GM21447 (cell line): ENCODE data around the gene FRAT1.

Experiments
- ATAC-seq: cut with Tn5 transposase; IDR thresholded peaks from one replicate; pipeline ENCODE4 v1.9.1; 2021; ENCODE audit not compliant: unreplicated experiment

The FRAT1 gene

DNA sequence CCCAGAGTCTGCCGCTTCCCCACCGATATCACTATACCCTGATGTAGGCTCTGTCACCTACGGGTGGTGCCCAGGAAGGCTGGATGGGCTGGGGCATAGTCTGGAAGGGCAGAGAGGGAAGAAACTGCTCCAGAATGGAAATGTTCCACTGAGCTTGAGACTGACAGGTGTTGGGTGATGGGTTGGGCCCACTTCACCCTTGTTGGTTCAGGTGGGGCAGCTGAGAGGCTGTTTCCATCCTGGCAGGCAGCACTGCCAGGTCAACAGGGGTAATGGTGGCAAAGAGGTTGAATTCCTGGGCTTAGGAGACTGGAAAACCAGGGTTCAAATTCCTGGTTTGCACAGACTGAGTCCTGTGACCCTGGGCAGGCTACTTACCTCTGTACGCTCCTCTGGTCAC lies 44.0 kb downstream of the FRAT1 start:
- ATAC-seq = no peak

DNA sequence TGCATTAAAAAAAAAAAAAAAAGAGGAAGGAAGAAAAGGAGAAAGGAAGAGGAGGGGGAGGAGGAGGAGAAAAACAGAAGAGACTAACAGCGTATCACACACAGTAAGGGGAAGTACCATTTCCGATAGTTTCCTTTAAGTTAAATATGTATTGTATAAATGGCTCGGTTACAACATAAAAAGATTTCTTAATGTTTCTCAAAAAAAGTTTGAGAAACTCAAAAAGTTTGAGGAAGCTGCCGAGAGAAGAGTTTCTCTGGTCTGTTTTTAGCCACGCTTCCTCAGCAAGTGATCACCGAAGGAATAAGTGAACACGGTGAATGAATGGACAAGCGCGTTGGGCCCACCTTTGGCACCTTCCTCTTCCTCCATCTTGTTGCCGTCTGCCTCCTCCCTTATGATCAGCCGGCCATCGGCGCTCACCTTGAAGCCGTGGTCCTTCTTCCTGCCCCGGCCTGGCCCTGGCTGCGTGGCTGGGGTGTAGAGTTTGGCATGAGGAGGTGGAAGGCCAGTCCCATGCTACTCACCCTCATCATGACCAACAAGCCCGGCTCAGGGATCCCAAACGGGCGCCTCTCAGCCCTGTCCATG lies 46.8 kb downstream of the FRAT1 start:
- ATAC-seq = no peak

DNA sequence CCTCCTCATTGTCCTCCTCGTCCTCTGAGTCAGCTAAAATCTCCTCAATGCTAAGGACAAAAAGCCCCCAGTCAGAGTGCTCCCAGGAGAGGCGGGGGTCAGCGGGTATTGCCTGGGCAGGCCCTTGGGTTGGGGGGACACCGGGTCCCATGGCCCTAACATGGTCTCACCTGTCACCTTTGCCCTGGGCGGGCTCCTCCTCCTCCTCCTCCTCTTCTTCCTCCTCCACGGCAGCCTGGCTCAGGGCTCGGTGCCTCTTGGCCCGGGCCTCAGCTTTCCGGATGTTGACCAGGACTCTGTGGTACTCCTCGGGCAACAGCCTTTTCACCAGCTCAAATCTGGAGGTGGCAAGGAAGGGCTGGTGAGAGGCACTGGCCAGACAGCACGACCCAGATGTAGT lies 47.5 kb downstream of the FRAT1 start:
- ATAC-seq = no peak

DNA sequence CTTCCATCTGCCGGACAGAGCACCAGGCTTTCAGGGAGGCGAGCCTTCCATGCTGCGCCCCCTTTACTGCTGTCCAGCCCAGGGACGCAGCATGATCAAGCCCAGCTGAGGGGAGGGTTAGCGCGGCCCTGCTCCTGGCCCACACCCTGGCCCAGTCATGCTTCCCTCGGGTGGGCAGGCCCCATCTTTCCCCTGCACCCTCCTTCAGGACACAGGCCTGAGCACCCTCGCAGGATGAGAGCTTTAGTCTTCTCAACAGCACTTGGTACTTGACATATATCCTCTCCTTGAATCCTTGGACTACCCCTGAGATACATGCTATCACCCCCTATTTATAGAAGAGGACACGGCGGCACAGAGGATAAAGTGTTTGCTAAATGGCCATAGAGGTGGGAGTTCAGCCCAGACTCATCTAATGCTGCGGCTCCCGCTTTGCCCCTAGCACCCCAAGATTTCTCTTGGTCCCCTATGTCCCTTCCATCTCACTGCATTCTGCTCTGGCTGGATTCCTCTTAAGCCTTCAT lies 48.1 kb downstream of the FRAT1 start:
- no peak for ATAC-seq
